ENCODE data around the gene KIFAP3. TPM values are rescaled to one million over a fixed set of nuclear protein-coding genes. Genes with fewer than 3 reads are reported as not detected.

KIFAP3 gene
- total and polyA plus RNA-seq, 7 donors: 9.2 to 25.7 (median 21.6) TPM

DNA sequence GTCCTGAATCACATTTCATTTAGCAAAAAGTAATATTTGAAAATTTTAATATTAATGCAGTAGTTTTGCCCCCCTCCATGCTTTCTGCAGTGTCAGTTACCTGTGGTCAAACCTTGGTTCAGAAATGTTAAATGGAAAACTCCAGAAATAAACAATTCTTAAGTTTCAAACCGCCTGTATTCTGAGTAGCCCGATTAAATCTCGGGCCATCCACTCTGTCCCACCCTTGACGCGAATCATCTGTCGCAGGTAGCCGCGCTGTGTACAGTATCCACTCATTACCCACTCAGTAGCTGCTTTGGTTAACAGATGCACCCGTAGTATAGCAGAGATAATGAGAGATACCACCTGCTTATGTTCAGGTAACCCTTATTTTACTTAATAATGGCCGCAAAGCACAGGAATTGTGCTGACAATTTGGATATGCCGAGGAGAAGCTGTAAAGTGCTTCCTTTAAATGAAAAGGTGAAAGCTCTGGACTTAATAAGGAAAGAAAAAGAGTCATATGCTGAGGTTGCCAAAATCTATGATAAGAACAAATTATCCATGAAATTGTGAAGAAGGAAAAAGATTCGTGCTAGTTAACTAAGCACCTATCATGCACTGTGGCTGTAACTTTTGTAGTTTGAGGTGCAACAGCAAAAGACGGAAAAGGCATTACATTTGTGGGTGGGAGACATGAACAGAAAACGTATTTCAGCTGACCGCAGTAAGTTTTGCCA, 179.9 kb downstream of the KIFAP3 start:
- intact Hi-C loops (cut with DNase I): loop anchor here (5.0 kb wide), 2 partner anchors 97 to 102 kb away; partner anchors contain the start of gene METTL18 (in 1 of the 2)
- Histone ChIP-seq H3K4me3 (peak overlapping the region; percentile 77), H3K27ac (peak overlapping the region; percentile 96), H3K36me3 (ENCODE audit: insufficient read depth in 1 of 2, low read depth in 1 of 2) (no peaks in the 10 kb centered on the region), H3K9me3 (no peaks in the 10 kb centered on the region), H3K4me1 (peaks cover 14% of the 10 kb centered on the region), H3K27me3 (ENCODE audit: insufficient read depth in 3 of 3, low read length in 2 of 3) (peaks cover 0 to 7% (median 0%) of the 10 kb centered on the region in 3 donors)
- TF ChIP-seq, protein P1, sequence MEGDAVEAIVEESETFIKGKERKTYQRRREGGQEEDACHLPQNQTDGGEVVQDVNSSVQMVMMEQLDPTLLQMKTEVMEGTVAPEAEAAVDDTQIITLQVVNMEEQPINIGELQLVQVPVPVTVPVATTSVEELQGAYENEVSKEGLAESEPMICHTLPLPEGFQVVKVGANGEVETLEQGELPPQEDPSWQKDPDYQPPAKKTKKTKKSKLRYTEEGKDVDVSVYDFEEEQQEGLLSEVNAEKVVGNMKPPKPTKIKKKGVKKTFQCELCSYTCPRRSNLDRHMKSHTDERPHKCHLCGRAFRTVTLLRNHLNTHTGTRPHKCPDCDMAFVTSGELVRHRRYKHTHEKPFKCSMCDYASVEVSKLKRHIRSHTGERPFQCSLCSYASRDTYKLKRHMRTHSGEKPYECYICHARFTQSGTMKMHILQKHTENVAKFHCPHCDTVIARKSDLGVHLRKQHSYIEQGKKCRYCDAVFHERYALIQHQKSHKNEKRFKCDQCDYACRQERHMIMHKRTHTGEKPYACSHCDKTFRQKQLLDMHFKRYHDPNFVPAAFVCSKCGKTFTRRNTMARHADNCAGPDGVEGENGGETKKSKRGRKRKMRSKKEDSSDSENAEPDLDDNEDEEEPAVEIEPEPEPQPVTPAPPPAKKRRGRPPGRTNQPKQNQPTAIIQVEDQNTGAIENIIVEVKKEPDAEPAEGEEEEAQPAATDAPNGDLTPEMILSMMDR (IDR thresholded peaks at IDR 0.05): no peak
- WGBS, 3 donors: 34 to 39% (median 34%) methylated on average over 15 of the region's 15 CpGs
- no peak for DNase-seq
- peak in 1 of 4 donors; percentile 29 for ATAC-seq

- WGBS, 3 donors: 0 to 1% (median 1%) methylated on average over 42 to 52 of the region's 52 CpGs
- peaks cover 0 to 7% (median 0%) of the 10 kb centered on the region in 3 donors for H3K27me3 ChIP-seq (ENCODE audit: insufficient read depth in 3 of 3, low read length in 2 of 3)
- peak; percentile 97 to 98 (median 98) for ATAC-seq
- intact Hi-C loops (cut with DNase I): loop anchor here (5.0 kb wide), 2 partner anchors 97 to 102 kb away; partner anchors contain the start of gene METTL18 (in 1 of the 2)
- H3K9me3 ChIP-seq: no peaks in the 10 kb centered on the region
- H3K4me3 ChIP-seq: peak within 1 kb of the TSS; percentile 77
- H3K36me3 ChIP-seq (ENCODE audit: insufficient read depth in 1 of 2, low read depth in 1 of 2): peaks cover 0 to under 1% of the 10 kb centered on the region in 2 donors
- DNase-seq: peak; percentile 90 to 96
- TF ChIP-seq, protein P1 (IDR thresholded peaks at IDR 0.05): no peak
- peak within 1 kb of the TSS; percentile 96 for H3K27ac ChIP-seq
- H3K4me1 ChIP-seq: peaks cover 15% of the 10 kb centered on the region
Observed at GRCh38 chr1:169893645-169894423, 180.7 kb downstream of the KIFAP3 start, which contains the start of gene SCYL3. Gene SCYL3, minus strand, starts transcription at chr1:169893896. Its CDS starts 5,056 bp downstream, at chr1:169888840.

GRCh38 chr1:169892927-169893644, 181.4 kb downstream of the KIFAP3 start:
- TF ChIP-seq, protein P1 (IDR thresholded peaks at IDR 0.05): no peak
- peaks cover 18% of the 10 kb centered on the region for H3K4me1 ChIP-seq
- peak overlapping the region; percentile 77 for H3K4me3 ChIP-seq
- ATAC-seq (peak; percentile 2 to 17 (median 6)), DNase-seq (no peak)
- H3K36me3 ChIP-seq (ENCODE audit: insufficient read depth in 1 of 2, low read depth in 1 of 2): peaks cover 0 to 8% of the 10 kb centered on the region in 2 donors
- H3K9me3 ChIP-seq: no peaks in the 10 kb centered on the region
- H3K27ac ChIP-seq: peak overlapping the region; percentile 96
- 0 to 1% (median 0%) methylated on average over 39 to 51 of the region's 51 CpGs for WGBS, 3 donors
- intact Hi-C loops (cut with DNase I): loop anchor here (5.0 kb wide), 2 partner anchors 96 to 101 kb away; partner anchors contain the start of gene METTL18 (in 1 of the 2)
- H3K27me3 ChIP-seq (ENCODE audit: insufficient read depth in 3 of 3, low read length in 2 of 3): peaks cover 0 to 7% (median 0%) of the 10 kb centered on the region in 3 donors

- H3K27ac ChIP-seq: peak overlapping the region; percentile 96
- 57 to 58% (median 58%) methylated on average over 8 of the region's 8 CpGs for WGBS, 3 donors
- peak overlapping the region; percentile 77 for H3K4me3 ChIP-seq
- peaks cover 0 to 7% (median 0%) of the 10 kb centered on the region in 3 donors for H3K27me3 ChIP-seq (ENCODE audit: insufficient read depth in 3 of 3, low read length in 2 of 3)
- H3K36me3 ChIP-seq (ENCODE audit: insufficient read depth in 1 of 2, low read depth in 1 of 2): peaks cover 0 to 15% of the 10 kb centered on the region in 2 donors
- TF ChIP-seq, protein P1 (IDR thresholded peaks at IDR 0.05): no peak
- H3K9me3 ChIP-seq: no peaks in the 10 kb centered on the region
- H3K4me1 ChIP-seq: peaks cover 18% of the 10 kb centered on the region
- ATAC-seq: no peak
- intact Hi-C loops (cut with DNase I): loop anchor here (5.0 kb wide), 2 partner anchors 95 to 100 kb away; partner anchors contain the start of gene METTL18 (in 1 of the 2)
- no peak for DNase-seq
Observed at GRCh38 chr1:169892176-169892926, 182.1 kb downstream of the KIFAP3 start.

All from psoas muscle (tissue), 8 donors.